Pericardium fibroblast (primary cell): ENCODE data around the gene CD300H. TPM values are rescaled to one million over a fixed set of nuclear protein-coding genes. Genes with fewer than 3 reads are reported as not detected.

Experiments
- total RNA-seq: library from RNA; depleted of rRNA; stranded (reverse); fragments of >200 nt; gene quantifications from 2 replicates; pipeline ENCODE4 v1.2.3, GENCODE V29; 2015

Gene CD300H
- not detected in 2 replicates for total RNA-seq

DNA sequence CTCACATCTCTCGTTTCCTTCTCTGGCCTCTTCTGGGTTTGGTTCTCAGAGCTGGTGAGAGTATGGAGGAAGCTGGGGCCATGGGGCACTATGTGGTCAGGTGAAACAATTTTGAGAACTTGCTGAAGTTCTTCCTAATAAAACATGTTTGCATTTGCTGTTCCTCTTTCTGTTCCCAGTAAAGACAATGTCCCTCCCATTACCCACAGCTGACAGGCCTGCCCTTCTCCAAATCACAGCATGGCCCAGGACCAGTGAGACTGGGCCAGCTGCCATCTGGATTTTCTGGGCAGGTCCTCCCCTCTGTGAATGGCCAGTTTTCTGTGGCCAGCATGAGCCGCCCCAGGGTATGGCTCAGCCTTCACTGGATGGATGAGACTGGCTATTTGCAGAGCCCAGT is at the start of gene CD300H:
Gene CD300H, minus strand, starts transcription at position 113 of the 400 bp plus-strand sequence.

DNA sequence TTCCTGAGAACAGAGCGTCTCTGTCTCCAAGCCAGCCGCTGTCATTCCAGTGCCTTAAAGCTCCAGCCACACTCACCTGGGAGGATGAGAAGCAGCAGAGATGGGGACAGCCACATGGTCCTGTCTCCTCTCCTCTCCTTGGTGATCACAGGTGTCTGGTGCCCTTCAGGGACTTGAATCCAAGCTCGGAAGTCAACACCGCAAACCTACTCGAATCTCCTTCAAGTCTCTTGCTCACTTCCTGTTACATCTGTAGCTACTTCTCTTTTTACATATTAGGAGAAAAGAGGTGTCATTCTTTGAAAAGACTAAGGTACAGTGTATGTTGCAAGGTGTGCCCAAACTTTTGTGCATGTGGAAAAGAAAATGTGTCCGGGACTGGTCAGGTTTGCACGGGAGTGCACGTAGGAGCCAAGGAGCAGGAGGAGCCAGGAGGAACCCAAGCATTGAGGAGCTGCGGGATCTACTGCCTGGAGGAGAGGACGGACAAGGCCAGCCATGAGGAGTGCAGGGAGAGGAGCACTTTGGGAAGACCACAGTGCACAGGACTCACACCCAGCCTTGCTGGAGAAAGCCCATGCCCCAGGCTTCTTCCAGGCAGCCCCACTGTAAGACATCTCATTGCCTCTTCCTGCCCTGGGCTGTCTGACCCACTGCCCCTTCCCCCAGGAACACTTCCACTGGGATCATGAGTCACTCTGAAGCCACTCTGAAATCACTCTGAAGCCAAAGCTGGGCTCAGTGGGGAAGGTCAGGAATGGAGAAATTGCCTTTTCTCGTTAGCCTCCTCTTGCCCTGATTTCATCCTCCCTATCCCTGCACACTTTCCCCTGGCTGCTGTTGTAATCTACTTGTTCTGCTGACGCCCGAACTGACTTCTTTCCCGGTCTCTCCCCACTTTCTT is 25.0 kb upstream of the CD300H start, which contains the start of gene CD300LD:
Gene CD300LD, minus strand, starts transcription at position 197 of the 904 bp plus-strand sequence. Its CDS starts 81 bp downstream, at position 116.

GRCh38 chr17:74545843-74546230 is 21.5 kb downstream of the CD300H start, which contains the start of gene CD300C:
TSS of gene CD300C (minus strand) at chr17:74546115. CDS start at chr17:74545782, 333 bp downstream.

GRCh38 chr17:74531231-74531761 is 36.0 kb downstream of the CD300H start, which contains the start of gene CD300LB:
TSS of gene CD300LB (minus strand) at chr17:74531475. CDS start at chr17:74531350, 125 bp downstream.

Other genes starting within 250 kb of the CD300H start
- gene KIF19, start 241.3 kb downstream of the CD300H start, total RNA-seq = not detected in 2 replicates
- not detected in 2 replicates for gene BTBD17, start 205.6 kb downstream of the CD300H start, total RNA-seq
- not detected in 2 replicates for gene GPR142, start 200.0 kb downstream of the CD300H start, total RNA-seq
- gene GPRC5C, start 135.4 kb downstream of the CD300H start, total RNA-seq = 6.9 and 54.8 TPM in 2 replicates
- gene CD300A, start 100.9 kb downstream of the CD300H start, total RNA-seq = not detected in 2 replicates
- not detected in 2 replicates for gene CD300LB, start 36.0 kb downstream of the CD300H start, total RNA-seq
- gene CD300C, start 21.4 kb downstream of the CD300H start, total RNA-seq = not detected in 2 replicates
- not detected in 2 replicates for gene CD300LD, start 24.8 kb upstream of the CD300H start, total RNA-seq
- gene CD300E, start 56.2 kb upstream of the CD300H start, total RNA-seq = not detected in 2 replicates
- gene CD300LF, start 145.4 kb upstream of the CD300H start, total RNA-seq = not detected in 2 replicates
- 0.35 TPM in 1 of 2 replicates, not detected in the other for gene RAB37, start 169.7 kb upstream of the CD300H start, total RNA-seq
- 16.1 and 35.2 TPM in 2 replicates for gene NHERF1, start 181.1 kb upstream of the CD300H start, total RNA-seq
- gene NAT9, start 208.8 kb upstream of the CD300H start, total RNA-seq = 19.7 and 24.7 TPM in 2 replicates